SJCRH30 (cell line): ENCODE measurements around the gene GRID2. TPM values are rescaled to one million over a fixed set of nuclear protein-coding genes. Genes with fewer than 3 reads are reported as not detected.

Source experiments
- DNase-seq, 2 experiments: peaks; one replicate each; pipeline ENCODE4 v3.0.0-alpha.2; 2015 to 2020
- H3K27ac ChIP-seq: fragments of 250-450 bp; sonication (Bioruptor Pico); 2 replicates; pipeline ENCODE4 v1.5.1; 2020; ENCODE audit warnings: mild to moderate bottlenecking, moderate library complexity
- H3K27me3 ChIP-seq: fragments of 250-450 bp; sonication (Bioruptor Pico); 2 replicates; pipeline ENCODE4 v1.5.1; 2020; ENCODE audit warnings: mild to moderate bottlenecking, moderate library complexity
- H3K36me3 ChIP-seq: fragments of 250-450 bp; sonication (Bioruptor Pico); 2 replicates; pipeline ENCODE4 v1.5.1; 2020; ENCODE audit warnings: mild to moderate bottlenecking, moderate library complexity
- H3K4me1 ChIP-seq: fragments of 250-450 bp; sonication (Bioruptor Pico); 2 replicates; pipeline ENCODE4 v1.5.1; 2020; ENCODE audit warnings: mild to moderate bottlenecking, moderate library complexity
- H3K4me3 ChIP-seq: fragments of 250-450 bp; sonication (Bioruptor Pico); 2 replicates; pipeline ENCODE4 v1.5.1; 2020; ENCODE audit warnings: mild to moderate bottlenecking, moderate library complexity
- H3K9me3 ChIP-seq: fragments of 250-450 bp; sonication (Bioruptor Pico); replicated peaks from 2 replicates; pipeline ENCODE4 v1.5.1; 2020; ENCODE audit warnings: mild to moderate bottlenecking, moderate library complexity
- total RNA-seq: library from RNA; depleted of rRNA; stranded (reverse); fragments of >200 nt; shearing (Covaris generic); gene quantifications from 2 replicates; pipeline ENCODE4 v1.2.3, GENCODE V29; 2014

Gene GRID2
- total RNA-seq, 1 experiment from 2014 or later: 0.91 TPM

- DNase-seq: no peak
- no peaks in the 10 kb centered on the region for H3K36me3 ChIP-seq
Observed at GRCh38 chr4:92733231-92733630, 429.5 kb downstream of the GRID2 start.

GRCh38 chr4:92735025-92735665 is 431.4 kb downstream of the GRID2 start:
- H3K4me1 ChIP-seq: no peaks in the 10 kb centered on the region
- DNase-seq: no peak
- H3K27ac ChIP-seq: no peak overlapping the region
- H3K4me3 ChIP-seq: no peak overlapping the region
- H3K36me3 ChIP-seq: no peaks in the 10 kb centered on the region
- H3K9me3 ChIP-seq: no peaks in the 10 kb centered on the region
- no peaks in the 10 kb centered on the region; the same call in 1 of the 2 replicates for H3K27me3 ChIP-seq

More at GRCh38 chr4:92733231-92733630, 429.5 kb downstream of the GRID2 start:
- H3K4me3 ChIP-seq: no peak overlapping the region
- no peaks in the 10 kb centered on the region for H3K9me3 ChIP-seq
- H3K27ac ChIP-seq: no peak overlapping the region
- no peaks in the 10 kb centered on the region; the same call in 1 of the 2 replicates for H3K27me3 ChIP-seq
- no peaks in the 10 kb centered on the region for H3K4me1 ChIP-seq

GRCh38 chr4:92760433-92760832 is 456.7 kb downstream of the GRID2 start:
- no peak for DNase-seq
- Histone ChIP-seq H3K27me3 (no peaks in the 10 kb centered on the region), H3K4me3 (no peak overlapping the region), H3K9me3 (no peaks in the 10 kb centered on the region), H3K36me3 (no peaks in the 10 kb centered on the region), H3K27ac (no peak overlapping the region), H3K4me1 (no peaks in the 10 kb centered on the region; the same call in 1 of the 2 replicates)

GRCh38 chr4:92776080-92776479 is 472.3 kb downstream of the GRID2 start:
- Histone ChIP-seq H3K27me3 (no peaks in the 10 kb centered on the region), H3K27ac (no peak overlapping the region), H3K4me1 (no peaks in the 10 kb centered on the region), H3K4me3 (no peak overlapping the region), H3K36me3 (peaks cover 3% of the 10 kb centered on the region; the same call in 1 of the 2 replicates), H3K9me3 (no peaks in the 10 kb centered on the region)
- DNase-seq: no peak

- DNase-seq: no peak
- H3K9me3 ChIP-seq: no peaks in the 10 kb centered on the region
- no peak overlapping the region for H3K4me3 ChIP-seq
- no peaks in the 10 kb centered on the region for H3K27me3 ChIP-seq
- H3K36me3 ChIP-seq: no peaks in the 10 kb centered on the region
- H3K27ac ChIP-seq: no peak overlapping the region
- no peaks in the 10 kb centered on the region for H3K4me1 ChIP-seq
Observed at GRCh38 chr4:92789741-92790140, 486.0 kb downstream of the GRID2 start.

- Histone ChIP-seq H3K27ac (no peak overlapping the region), H3K27me3 (no peaks in the 10 kb centered on the region; the same call in 1 of the 2 replicates), H3K4me3 (no peak overlapping the region), H3K36me3 (no peaks in the 10 kb centered on the region), H3K9me3 (no peaks in the 10 kb centered on the region), H3K4me1 (no peaks in the 10 kb centered on the region)
- no peak for DNase-seq
Observed at GRCh38 chr4:92791871-92792440, 488.2 kb downstream of the GRID2 start.

- DNase-seq: no peak
- Histone ChIP-seq H3K4me1 (no peaks in the 10 kb centered on the region), H3K27ac (no peak overlapping the region), H3K9me3 (no peaks in the 10 kb centered on the region), H3K27me3 (no peaks in the 10 kb centered on the region), H3K4me3 (no peak overlapping the region), H3K36me3 (no peaks in the 10 kb centered on the region)
Observed at GRCh38 chr4:92809381-92809780, 505.6 kb downstream of the GRID2 start.

GRCh38 chr4:92812652-92813051 is 508.9 kb downstream of the GRID2 start:
- H3K36me3 ChIP-seq: no peaks in the 10 kb centered on the region

GRCh38 chr4:92814677-92815076 is 510.9 kb downstream of the GRID2 start:
- no peak for DNase-seq
- H3K27me3 ChIP-seq: no peaks in the 10 kb centered on the region; the same call in 1 of the 2 replicates
- H3K4me3 ChIP-seq: no peak overlapping the region
- H3K27ac ChIP-seq: no peak overlapping the region
- no peaks in the 10 kb centered on the region for H3K4me1 ChIP-seq
- no peaks in the 10 kb centered on the region for H3K36me3 ChIP-seq
- no peaks in the 10 kb centered on the region for H3K9me3 ChIP-seq

More at GRCh38 chr4:92812652-92813051, 508.9 kb downstream of the GRID2 start:
- Histone ChIP-seq H3K9me3 (no peaks in the 10 kb centered on the region), H3K27ac (no peak overlapping the region), H3K4me3 (no peak overlapping the region), H3K27me3 (no peaks in the 10 kb centered on the region), H3K4me1 (no peaks in the 10 kb centered on the region)
- DNase-seq: no peak

GRCh38 chr4:92825256-92825655 is 521.5 kb downstream of the GRID2 start:
- Histone ChIP-seq H3K36me3 (no peaks in the 10 kb centered on the region), H3K9me3 (no peaks in the 10 kb centered on the region), H3K4me1 (no peaks in the 10 kb centered on the region), H3K27me3 (no peaks in the 10 kb centered on the region), H3K27ac (no peak overlapping the region), H3K4me3 (no peak overlapping the region)
- DNase-seq: no peak

GRCh38 chr4:92825791-92826190 is 522.0 kb downstream of the GRID2 start:
- Histone ChIP-seq H3K4me3 (no peak overlapping the region), H3K9me3 (no peaks in the 10 kb centered on the region), H3K27ac (no peak overlapping the region), H3K36me3 (no peaks in the 10 kb centered on the region), H3K27me3 (no peaks in the 10 kb centered on the region), H3K4me1 (no peaks in the 10 kb centered on the region)
- DNase-seq: no peak

- Histone ChIP-seq H3K36me3 (no peaks in the 10 kb centered on the region), H3K27me3 (no peaks in the 10 kb centered on the region), H3K27ac (no peak overlapping the region), H3K4me1 (no peaks in the 10 kb centered on the region), H3K4me3 (no peak overlapping the region), H3K9me3 (no peaks in the 10 kb centered on the region)
- no peak for DNase-seq
Observed at GRCh38 chr4:92830771-92831170, 527.0 kb downstream of the GRID2 start.

- Histone ChIP-seq H3K27ac (no peak overlapping the region), H3K4me1 (no peaks in the 10 kb centered on the region), H3K36me3 (no peaks in the 10 kb centered on the region), H3K9me3 (no peaks in the 10 kb centered on the region), H3K27me3 (no peaks in the 10 kb centered on the region), H3K4me3 (no peak overlapping the region)
- DNase-seq: no peak
Observed at GRCh38 chr4:92840880-92841279, 537.1 kb downstream of the GRID2 start.

GRCh38 chr4:92843784-92844183 is 540.0 kb downstream of the GRID2 start:
- Histone ChIP-seq H3K4me1 (no peaks in the 10 kb centered on the region), H3K36me3 (no peaks in the 10 kb centered on the region), H3K9me3 (no peaks in the 10 kb centered on the region), H3K27ac (no peak overlapping the region), H3K4me3 (no peak overlapping the region), H3K27me3 (no peaks in the 10 kb centered on the region)
- DNase-seq: no peak

GRCh38 chr4:92847026-92847425 is 543.3 kb downstream of the GRID2 start:
- no peak overlapping the region for H3K27ac ChIP-seq
- DNase-seq: no peak
- no peaks in the 10 kb centered on the region for H3K27me3 ChIP-seq
- no peak overlapping the region for H3K4me3 ChIP-seq
- no peaks in the 10 kb centered on the region for H3K9me3 ChIP-seq
- no peaks in the 10 kb centered on the region for H3K4me1 ChIP-seq
- no peaks in the 10 kb centered on the region for H3K36me3 ChIP-seq

- H3K36me3 ChIP-seq: no peaks in the 10 kb centered on the region
- DNase-seq: no peak
- H3K4me3 ChIP-seq: no peak overlapping the region
- H3K4me1 ChIP-seq: no peaks in the 10 kb centered on the region
- H3K27ac ChIP-seq: no peak overlapping the region
- H3K27me3 ChIP-seq: 0 out of 2 replicates have a peak, but pooled peaks cover 3% of the 10 kb centered on the region
- H3K9me3 ChIP-seq: no peaks in the 10 kb centered on the region; the same call in 1 of the 2 replicates
Observed at GRCh38 chr4:92862509-92862908, 558.7 kb downstream of the GRID2 start.
